Measurements from ENCODE around the gene S100A16.

S100A16 gene

GRCh38 chr1:153623101-153623500, 10.2 kb upstream of the S100A16 start:
- TF ChIP-seq CTCF (IDR thresholded peaks at IDR 0.05; ENCODE audit: extremely low read depth, missing control alignments) = no peak
- DNase-seq (ENCODE audit: low spot score) = no peak

- DNase-seq (ENCODE audit: low spot score) = no peak
- no peak for TF ChIP-seq CTCF (IDR thresholded peaks at IDR 0.05; ENCODE audit: extremely low read depth, missing control alignments)
These were observed 6.2 kb upstream of the S100A16 start for GRCh38 chr1:153619171-153619570.

- peak; percentile 61 for DNase-seq (ENCODE audit: low spot score)
- no peak for TF ChIP-seq CTCF (IDR thresholded peaks at IDR 0.05; ENCODE audit: extremely low read depth, missing control alignments)
These were observed 4.7 kb upstream of the S100A16 start for GRCh38 chr1:153617663-153618062.

- DNase-seq (ENCODE audit: low spot score) = no peak
- TF ChIP-seq CTCF (IDR thresholded peaks at IDR 0.05; ENCODE audit: extremely low read depth, missing control alignments) = no peak
These were observed 4.0 kb upstream of the S100A16 start for GRCh38 chr1:153616917-153617311.

GRCh38 chr1:153616144-153616916, 3.4 kb upstream of the S100A16 start, which contains the start of gene S100A14:
Gene S100A14 (minus strand): TSS chr1:153616325. CDS start chr1:153615858, 467 bp downstream.
- no peak for TF ChIP-seq CTCF (IDR thresholded peaks at IDR 0.05; ENCODE audit: extremely low read depth, missing control alignments)
- DNase-seq (ENCODE audit: low spot score) = no peak

- no peak for TF ChIP-seq CTCF (IDR thresholded peaks at IDR 0.05; ENCODE audit: extremely low read depth, missing control alignments)
- DNase-seq (ENCODE audit: low spot score) = no peak
These were observed 2.5 kb upstream of the S100A16 start for GRCh38 chr1:153615406-153615805.

- no peak for DNase-seq (ENCODE audit: low spot score)
- TF ChIP-seq CTCF (IDR thresholded peaks at IDR 0.05; ENCODE audit: extremely low read depth, missing control alignments) = no peak
These were observed 2.0 kb upstream of the S100A16 start for GRCh38 chr1:153614906-153615305.
